GM10847 (cell line): ENCODE results near the gene TRMT44.

Source experiments
- POLR2A ChIP-seq: IDR thresholded peaks from 2 replicates; pipeline ENCODE4 v1.6.1; 2011; ENCODE audit not compliant: insufficient read length; ENCODE audit errors: extremely low read depth

Gene TRMT44

DNA sequence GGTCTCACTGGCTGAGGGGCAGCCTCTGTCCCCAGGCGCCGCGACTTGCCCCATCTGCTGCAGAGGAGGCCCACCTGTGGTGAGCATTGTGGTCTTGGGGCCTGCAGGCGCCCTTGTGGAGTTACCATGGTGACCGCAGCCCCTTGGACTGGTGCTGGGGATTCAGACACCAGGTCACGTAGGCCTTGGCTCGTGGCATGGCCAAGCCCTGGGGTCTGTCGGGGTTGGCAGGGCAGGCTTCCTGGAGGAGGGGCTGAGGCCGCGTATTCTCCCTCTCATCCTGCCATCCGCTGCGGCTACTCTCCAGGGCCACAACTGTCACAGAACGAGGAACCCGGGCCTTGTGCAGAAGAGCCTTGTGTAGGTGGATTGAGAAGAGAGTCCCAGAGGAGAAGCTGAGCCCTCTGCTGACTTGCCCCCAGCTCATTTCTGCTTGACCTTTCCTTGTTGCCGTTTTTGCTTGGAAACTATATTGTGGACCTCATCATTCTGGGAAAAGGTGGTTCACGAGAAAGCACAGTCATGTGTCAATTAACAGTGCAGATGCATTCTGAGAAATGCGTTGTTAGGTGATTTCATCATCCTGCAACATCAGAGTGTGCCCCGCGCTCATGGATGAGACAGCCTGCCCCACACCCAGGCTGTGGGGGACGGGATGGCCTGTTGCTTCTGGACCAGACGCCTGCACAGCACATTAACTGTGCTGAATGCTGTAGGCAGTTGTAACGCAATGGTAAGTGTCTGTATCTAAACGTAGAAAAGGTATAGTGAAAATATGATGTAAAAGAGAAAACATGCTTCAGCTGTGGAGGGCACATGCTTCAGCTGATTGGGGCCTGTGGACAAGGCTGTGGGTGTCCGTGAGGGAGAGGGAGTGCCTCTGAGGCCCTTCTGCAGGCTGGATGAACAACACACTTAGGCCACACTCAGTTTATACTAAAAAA lies 38.5 kb downstream of the TRMT44 start:
- no peak for TF ChIP-seq POLR2A

- TF ChIP-seq POLR2A, result no peak
Measured at GRCh38 chr4:8480221-8480620, 39.6 kb downstream of the TRMT44 start.

DNA sequence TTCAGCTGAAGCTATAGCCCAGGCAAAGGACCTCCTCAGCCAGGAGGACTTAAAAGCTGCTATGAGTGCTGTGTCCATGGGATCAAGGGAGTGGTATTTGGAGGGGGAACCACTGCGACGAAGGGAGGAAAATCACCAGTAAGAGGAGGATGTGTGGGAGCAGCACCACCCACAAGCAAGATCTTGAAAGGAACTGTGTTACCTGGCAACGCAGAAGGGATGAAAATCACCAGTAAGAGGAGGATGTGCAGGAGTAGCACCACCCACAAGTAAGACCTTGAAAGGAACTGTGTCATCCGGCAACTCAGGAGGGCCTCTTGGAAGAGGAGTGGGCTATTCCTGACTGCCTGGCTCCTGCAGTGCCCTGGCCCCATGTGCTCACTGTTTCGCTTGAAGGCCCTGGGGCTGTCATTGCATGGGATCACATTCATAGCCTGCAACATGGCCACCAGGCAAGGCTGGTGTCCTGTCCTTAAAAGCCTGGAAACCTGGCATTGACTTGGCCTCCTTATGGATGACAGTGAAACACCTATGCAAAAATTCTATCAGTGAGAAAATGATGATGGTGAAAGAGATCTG lies 48.3 kb downstream of the TRMT44 start:
- no peak for TF ChIP-seq POLR2A

- TF ChIP-seq POLR2A, result no peak
Measured at GRCh38 chr4:8492174-8492573, 51.6 kb downstream of the TRMT44 start.

DNA sequence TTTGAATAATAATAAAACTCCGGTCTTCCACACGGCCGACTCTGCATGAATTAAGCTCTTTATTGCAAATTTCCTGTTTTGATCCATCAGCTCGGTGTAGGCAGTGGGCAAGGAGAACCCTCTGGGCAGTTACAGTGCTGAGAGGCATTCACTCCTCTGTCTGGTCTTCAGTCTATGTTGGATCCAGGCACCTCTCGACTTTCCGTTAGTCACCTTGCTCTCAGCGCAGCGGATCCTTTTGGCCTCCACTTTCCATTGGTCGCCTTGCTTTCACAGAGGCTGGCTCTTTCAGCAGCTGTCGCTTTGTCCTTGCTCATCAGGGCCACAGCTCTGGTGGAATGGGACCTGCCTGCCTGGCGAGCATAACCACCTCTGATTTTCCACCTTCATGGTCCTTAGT lies 52.9 kb downstream of the TRMT44 start:
- no peak for TF ChIP-seq POLR2A

DNA sequence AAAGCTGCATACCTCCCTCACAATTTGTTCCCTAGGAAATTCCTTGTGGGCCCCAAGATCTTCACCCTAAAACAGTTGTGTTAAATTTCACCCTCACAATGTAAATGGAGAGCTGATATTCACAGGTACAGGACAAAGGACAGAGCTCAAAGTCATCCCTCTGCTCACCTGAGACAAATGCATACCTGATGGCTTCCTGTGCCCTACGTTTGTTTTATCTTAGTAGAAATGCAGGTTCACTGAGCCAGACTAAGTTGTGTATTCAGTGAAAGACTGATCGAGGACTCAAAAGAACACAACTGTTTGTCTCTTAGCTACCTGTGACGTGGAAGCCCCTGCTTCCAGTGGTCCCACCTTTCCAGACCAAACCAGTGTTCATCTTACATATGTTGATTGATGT lies 53.6 kb downstream of the TRMT44 start:
- TF ChIP-seq POLR2A, result no peak

- no peak for TF ChIP-seq POLR2A
Measured at GRCh38 chr4:8494983-8495548, 54.5 kb downstream of the TRMT44 start.

DNA sequence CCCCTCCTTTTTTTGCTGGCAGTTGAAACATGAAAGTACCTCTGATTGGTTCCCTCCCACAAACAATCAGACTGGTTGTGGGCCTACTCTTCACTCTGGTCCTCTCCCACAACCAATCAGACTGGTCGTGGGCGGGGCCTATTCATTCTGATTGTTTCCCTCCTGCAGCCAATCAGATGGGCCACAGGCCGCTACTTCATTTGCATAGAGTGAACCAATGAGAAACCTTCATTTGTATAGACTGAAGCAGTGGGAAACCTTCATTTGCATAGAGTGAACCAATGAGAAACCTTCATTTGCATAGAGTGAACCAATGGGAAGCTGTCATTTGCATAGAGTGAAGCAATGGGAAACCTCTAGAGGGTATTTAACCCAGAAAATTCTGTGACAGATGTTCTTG lies 55.2 kb downstream of the TRMT44 start:
- TF ChIP-seq POLR2A, result no peak

DNA sequence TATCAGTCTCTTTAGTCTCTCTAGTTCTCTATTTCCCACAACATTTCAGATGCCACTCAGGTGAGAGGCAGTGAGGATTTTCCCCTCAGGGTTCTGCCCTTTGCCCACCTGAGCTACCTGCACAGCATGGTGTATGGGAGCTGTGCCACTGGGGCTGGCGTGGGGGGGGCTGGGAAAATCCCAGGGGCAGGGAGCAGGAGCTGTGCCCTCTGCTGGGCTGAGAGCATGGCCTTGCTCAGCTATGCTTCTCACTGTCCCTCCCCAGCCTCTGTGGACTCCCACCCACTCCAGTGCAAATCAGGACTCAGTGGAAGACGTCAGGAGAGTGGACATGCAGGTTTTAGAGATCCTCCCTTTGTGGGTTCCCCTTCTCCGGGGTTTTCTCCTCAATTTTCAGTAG lies 57.2 kb downstream of the TRMT44 start:
- no peak for TF ChIP-seq POLR2A

DNA sequence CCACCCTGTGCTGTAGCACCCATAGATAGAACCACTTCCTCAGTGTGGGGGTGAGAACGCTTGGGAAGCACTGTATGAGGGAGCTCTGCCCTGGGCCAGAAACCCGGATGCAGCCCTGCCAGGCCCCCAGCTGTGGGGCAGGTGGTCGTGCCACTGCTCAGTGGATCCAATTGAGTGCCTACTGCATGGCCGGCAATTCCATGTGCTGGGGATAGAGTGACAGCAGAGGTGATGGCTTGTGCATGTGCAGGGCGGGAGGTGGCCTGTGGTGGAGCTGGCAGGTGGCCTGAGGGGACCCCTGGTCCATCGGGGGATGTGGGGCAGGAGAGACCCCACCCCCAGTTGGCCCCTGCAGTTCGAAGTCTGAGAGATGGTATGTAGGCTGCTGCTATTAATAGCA lies 60.4 kb downstream of the TRMT44 start:
- no peak for TF ChIP-seq POLR2A

GRCh38 chr4:8501781-8502180 lies 61.2 kb downstream of the TRMT44 start:
- no peak for TF ChIP-seq POLR2A

GRCh38 chr4:8502371-8502770 lies 61.8 kb downstream of the TRMT44 start:
- TF ChIP-seq POLR2A, result no peak

DNA sequence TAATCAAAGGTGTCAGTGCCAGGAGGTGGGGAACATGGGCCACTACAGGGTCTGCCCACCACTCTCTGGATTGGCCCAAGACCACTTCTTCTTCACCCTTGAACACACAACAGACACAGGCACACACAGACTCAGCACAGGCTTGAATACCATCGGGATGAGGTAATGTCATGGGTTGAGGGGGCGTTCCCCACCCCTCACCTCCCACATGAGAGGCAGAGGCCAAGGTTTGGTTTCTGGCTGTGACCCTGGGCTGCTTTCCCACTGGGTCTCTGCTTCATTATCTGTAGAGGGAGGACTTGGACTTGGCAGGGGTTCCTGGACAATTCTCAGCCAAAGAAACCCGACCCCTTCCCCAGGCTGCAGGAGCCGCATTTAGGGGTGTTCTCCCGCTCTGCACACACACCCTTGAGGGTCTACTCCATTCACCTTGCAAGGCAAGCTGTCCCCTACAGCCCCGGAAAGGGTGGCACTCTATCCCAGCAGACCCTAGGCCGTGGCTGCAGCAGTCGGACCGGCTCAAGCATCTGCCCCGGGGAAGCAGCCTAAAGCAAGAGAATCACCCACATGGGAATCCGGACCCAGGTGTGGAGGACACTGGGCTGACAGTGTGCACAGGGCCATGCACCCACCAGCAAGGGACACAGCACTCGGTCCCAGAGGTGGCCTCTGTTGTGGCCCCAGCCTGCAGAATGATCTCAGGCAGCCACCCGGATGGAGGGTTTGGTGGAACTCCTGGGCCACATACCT lies 62.4 kb downstream of the TRMT44 start:
- TF ChIP-seq POLR2A, result no peak

DNA sequence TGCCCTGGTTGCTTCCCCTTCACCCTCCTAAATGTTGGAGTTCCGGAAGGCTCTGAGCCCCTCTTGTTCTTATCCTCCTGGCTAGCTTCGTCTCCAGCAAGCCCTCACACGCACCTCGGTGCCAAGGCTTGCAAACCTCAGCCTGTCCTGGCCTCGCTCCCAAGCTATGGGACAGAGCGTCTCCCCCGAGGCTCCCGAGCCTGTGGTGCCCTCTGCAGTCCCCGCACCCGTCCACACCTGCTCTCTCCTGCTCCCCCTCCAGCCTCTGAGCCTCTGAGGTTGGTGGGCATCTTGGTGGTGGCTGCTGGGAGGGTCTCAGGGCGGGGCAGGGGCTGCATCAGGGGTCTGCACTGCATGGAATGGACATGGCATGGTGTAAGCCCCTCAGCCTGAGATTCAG lies 63.2 kb downstream of the TRMT44 start:
- TF ChIP-seq POLR2A, result no peak

DNA sequence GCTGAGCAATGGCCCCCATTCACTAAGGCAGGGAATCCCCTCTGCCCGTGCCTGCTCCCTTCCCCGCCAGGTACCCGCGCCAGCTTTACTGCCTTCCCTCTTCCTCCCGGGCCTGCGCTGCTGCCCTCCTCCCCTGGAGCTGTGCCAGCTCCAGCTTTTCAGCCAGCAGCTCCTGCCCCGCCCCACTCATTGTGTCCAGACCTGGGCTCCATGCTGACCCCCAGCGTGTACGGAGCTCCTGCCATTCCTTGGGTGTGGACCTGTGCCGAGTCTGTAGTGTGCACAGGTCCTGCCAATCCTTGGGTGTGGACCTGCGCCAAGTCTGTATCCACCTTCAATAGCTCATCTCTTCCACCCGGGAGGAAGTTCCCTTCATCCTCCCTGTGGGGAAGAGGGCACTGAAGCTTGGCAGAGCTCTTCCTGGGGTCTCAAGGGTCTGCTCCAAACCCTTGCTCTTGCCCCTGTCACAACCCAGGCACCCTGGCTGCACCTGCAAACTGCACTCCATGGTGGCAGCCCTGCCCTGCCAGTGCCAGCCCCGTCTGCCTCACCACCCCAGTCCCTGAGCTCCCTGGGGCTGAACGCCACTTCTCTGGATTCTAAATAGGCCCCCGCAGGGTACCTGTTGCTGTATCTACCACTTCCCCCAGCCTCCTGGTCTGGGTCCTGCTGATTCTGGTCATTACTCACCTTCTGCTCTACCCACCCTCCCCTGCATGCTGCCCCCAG lies 63.9 kb downstream of the TRMT44 start:
- no peak for TF ChIP-seq POLR2A
